Measurements from ENCODE around the gene ITIH5.

The ITIH5 gene

GRCh38 chr10:7550013-7550412, 116.8 kb downstream of the ITIH5 start:
- H3K4me3 ChIP-seq (ENCODE audit: low read depth, low read length), result no peak overlapping the region
- DNase-seq (ENCODE audit: low read depth), result no peak
- no peak for TF ChIP-seq CTCF (conservative IDR thresholded peaks at IDR 0.05; ENCODE audit: low read depth, low read length)

DNA sequence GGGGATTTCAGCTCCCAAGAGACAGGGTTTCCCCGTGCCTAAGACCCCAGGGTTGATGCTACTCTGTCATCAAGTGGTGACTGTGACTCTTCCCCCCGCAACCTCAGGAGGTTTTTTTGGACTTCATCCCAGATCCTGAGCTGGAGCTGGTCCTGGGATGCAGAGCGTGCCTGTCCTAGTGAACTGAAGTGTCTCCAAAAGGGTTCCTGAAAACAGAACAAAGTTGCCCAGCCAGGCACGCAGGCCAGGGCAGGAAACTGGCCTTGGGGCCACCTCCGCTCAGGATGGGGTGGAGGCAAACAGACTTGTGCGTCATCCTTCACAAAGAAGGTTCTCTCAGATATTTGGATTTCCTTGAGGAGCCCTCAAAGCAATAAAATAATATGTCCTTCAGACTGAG, 118.9 kb downstream of the ITIH5 start:
- no peak for DNase-seq (ENCODE audit: low read depth)
- TF ChIP-seq CTCF (conservative IDR thresholded peaks at IDR 0.05; ENCODE audit: low read depth, low read length), result no peak
- no peak overlapping the region for H3K4me3 ChIP-seq (ENCODE audit: low read depth, low read length)

- H3K4me3 ChIP-seq (ENCODE audit: low read depth, low read length), result no peak overlapping the region
Observed at GRCh38 chr10:7547206-7547605, 119.6 kb downstream of the ITIH5 start.

DNA sequence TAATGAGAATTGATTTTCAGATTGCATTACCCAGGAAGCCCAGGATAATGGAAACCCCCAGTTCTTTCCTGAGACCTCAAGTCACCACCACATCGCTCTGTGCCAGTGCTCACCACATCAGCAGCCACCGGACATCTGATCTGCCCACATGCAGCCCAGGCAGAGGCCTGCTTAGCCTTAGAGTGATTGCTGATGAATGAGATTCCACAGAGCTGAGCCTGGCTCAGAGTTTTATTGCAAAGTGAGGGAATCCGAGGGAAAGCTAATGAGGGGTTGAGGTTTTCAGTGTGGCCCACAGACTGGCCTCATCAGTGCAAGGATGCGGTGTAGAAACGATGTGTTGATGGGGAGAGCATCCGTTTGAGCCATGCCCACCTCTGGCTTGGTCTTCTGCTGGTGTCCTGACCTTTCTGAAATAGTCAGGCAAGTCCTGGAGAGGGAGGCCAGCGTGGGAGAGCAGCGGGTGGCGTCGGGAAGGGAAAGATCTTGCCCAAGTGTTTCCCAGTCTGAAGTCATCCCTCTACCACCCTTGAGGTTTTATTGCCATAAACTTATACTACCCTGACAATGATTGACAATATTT, 120.3 kb downstream of the ITIH5 start:
- H3K4me3 ChIP-seq (ENCODE audit: low read depth, low read length), result no peak overlapping the region
- no peak for TF ChIP-seq CTCF (conservative IDR thresholded peaks at IDR 0.05; ENCODE audit: low read depth, low read length)
- DNase-seq (ENCODE audit: low read depth), result no peak

More at GRCh38 chr10:7547206-7547605, 119.6 kb downstream of the ITIH5 start:
- TF ChIP-seq CTCF (conservative IDR thresholded peaks at IDR 0.05; ENCODE audit: low read depth, low read length), result no peak
- no peak for DNase-seq (ENCODE audit: low read depth)

GRCh38 chr10:7545792-7546191, 121.0 kb downstream of the ITIH5 start:
- TF ChIP-seq CTCF (conservative IDR thresholded peaks at IDR 0.05; ENCODE audit: low read depth, low read length), result no peak
- H3K4me3 ChIP-seq (ENCODE audit: low read depth, low read length), result no peak overlapping the region
- no peak for DNase-seq (ENCODE audit: low read depth)

DNA sequence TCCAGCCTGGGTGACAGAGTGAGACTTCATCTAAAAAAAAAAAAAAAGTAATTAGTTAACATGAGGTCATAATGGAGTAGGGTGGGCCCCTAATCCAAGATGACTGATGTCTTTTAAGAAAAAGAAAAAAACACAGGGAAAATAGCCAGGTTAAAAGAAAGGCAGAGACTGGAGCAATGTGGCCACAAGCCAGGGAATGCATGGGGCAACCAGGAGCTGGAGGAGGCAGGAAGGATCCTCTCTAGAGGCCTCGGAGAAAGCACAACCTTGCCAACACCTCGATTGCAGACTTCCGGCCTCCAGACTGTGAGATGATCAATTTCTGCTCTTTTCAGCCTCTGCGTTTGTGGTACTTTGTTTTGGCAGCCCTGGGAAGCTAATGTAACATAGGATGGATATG, 121.5 kb downstream of the ITIH5 start:
- no peak for TF ChIP-seq CTCF (conservative IDR thresholded peaks at IDR 0.05; ENCODE audit: low read depth, low read length)
- H3K4me3 ChIP-seq (ENCODE audit: low read depth, low read length), result no peak overlapping the region
- no peak for DNase-seq (ENCODE audit: low read depth)

GRCh38 chr10:7544203-7544602, 122.6 kb downstream of the ITIH5 start:
- no peak overlapping the region for H3K4me3 ChIP-seq (ENCODE audit: low read depth, low read length)
- DNase-seq (ENCODE audit: low read depth), result no peak
- no peak for TF ChIP-seq CTCF (conservative IDR thresholded peaks at IDR 0.05; ENCODE audit: low read depth, low read length)

All from choroid plexus epithelial cell (primary cell).